ENCODE measurements around the gene PRKG1. TPM values are rescaled to one million over a fixed set of nuclear protein-coding genes. Genes with fewer than 3 reads are reported as not detected.

PRKG1 gene
- total and polyA plus RNA-seq, 2 donors (not counting 1 experiment from before 2014, with no cell fraction given) = not detected

GRCh38 chr10:51228714-51229100 lies 154.4 kb downstream of the PRKG1 start:
- Histone ChIP-seq H3K36me3 (replicated peaks in 1 of 2; ENCODE audit: control extremely low read depth in 1 of 2, control insufficient read depth in 1 of 2, extremely low read depth in 1 of 2, insufficient read depth in 2 of 2, low read length in 1 of 2) (no peaks in the 10 kb centered on the region), H2AFZ (ENCODE audit: insufficient read depth, low read depth, low read length, poor library complexity, severe bottlenecking) (no peak overlapping the region), H3K4me2 (replicated peaks; ENCODE audit: low read depth, low read length, poor library complexity, severe bottlenecking) (no peak overlapping the region), H3K9me3 (ENCODE audit: control extremely low read depth in 1 of 3, control insufficient read depth in 2 of 3, insufficient read depth in 1 of 3, low read length in 2 of 3) (no peaks in the 10 kb centered on the region), H3K79me2 (ENCODE audit: control insufficient read depth, insufficient read depth, low read length) (no peaks in the 10 kb centered on the region), H4K20me1 (ENCODE audit: control insufficient read depth, insufficient read depth, low read length, poor library complexity, severe bottlenecking) (no peaks in the 10 kb centered on the region), H3K4me3 (ENCODE audit: control extremely low read depth in 1 of 5, extremely low read depth in 1 of 5, insufficient read depth in 1 of 5, low read depth in 2 of 5, low read length in 4 of 5) (no peak overlapping the region), H3K9ac (ENCODE audit: low read length) (no peak overlapping the region), H3K27me3 (replicated peaks in 1 of 4; ENCODE audit: control extremely low read depth in 1 of 4, control insufficient read depth in 3 of 4, insufficient read depth in 4 of 4, low read length in 3 of 4) (no peaks in the 10 kb centered on the region), H3K27ac (ENCODE audit: low read length in 2 of 2) (no peak overlapping the region), H3K4me1 (ENCODE audit: control insufficient read depth in 2 of 2, insufficient read depth in 2 of 2, low read length in 2 of 2) (no peaks in the 10 kb centered on the region)
- no peaks in the 10 kb centered on the region for H3K27me3 Mint-ChIP-seq
- 51% methylated on average over 4 of the region's 4 CpGs for WGBS (ENCODE audit: insufficient coverage)
- DNase-seq = no peak
- ChIA-PET POLR2A (no interaction called here), CTCF (no interaction called here)
- no peak for ATAC-seq (ENCODE audit: low read depth)
- H3K9me3 Mint-ChIP-seq (ENCODE audit: insufficient read depth) = no peaks in the 10 kb centered on the region
- TF ChIP-seq EZH2 (IDR thresholded peaks at IDR 0.05; ENCODE audit: borderline replicate concordance, insufficient read depth, low read depth, low read length, poor library complexity, severe bottlenecking) (no peak), CTCF (IDR thresholded peaks at IDR 0.05) (no peak)
- H3K4me1 Mint-ChIP-seq = no peaks in the 10 kb centered on the region
- no peak overlapping the region for H3K27ac Mint-ChIP-seq
- intact Hi-C loops (cut with micrococcal nuclease) = no loop called here
- no peak overlapping the region for H3K4me3 Mint-ChIP-seq

GRCh38 chr10:51230887-51231585 lies 156.7 kb downstream of the PRKG1 start:
- Histone ChIP-seq H3K27ac (ENCODE audit: low read length in 2 of 2) (no peak overlapping the region), H4K20me1 (ENCODE audit: control insufficient read depth, insufficient read depth, low read length, poor library complexity, severe bottlenecking) (no peaks in the 10 kb centered on the region), H3K9ac (ENCODE audit: low read length) (no peak overlapping the region), H3K4me3 (ENCODE audit: control extremely low read depth in 1 of 5, extremely low read depth in 1 of 5, insufficient read depth in 1 of 5, low read depth in 2 of 5, low read length in 4 of 5) (no peak overlapping the region), H2AFZ (ENCODE audit: insufficient read depth, low read depth, low read length, poor library complexity, severe bottlenecking) (no peak overlapping the region), H3K79me2 (ENCODE audit: control insufficient read depth, insufficient read depth, low read length) (no peaks in the 10 kb centered on the region), H3K27me3 (replicated peaks in 1 of 4; ENCODE audit: control extremely low read depth in 1 of 4, control insufficient read depth in 3 of 4, insufficient read depth in 4 of 4, low read length in 3 of 4) (no peaks in the 10 kb centered on the region), H3K9me3 (ENCODE audit: control extremely low read depth in 1 of 3, control insufficient read depth in 2 of 3, insufficient read depth in 1 of 3, low read length in 2 of 3) (no peaks in the 10 kb centered on the region), H3K4me1 (ENCODE audit: control insufficient read depth in 2 of 2, insufficient read depth in 2 of 2, low read length in 2 of 2) (no peaks in the 10 kb centered on the region), H3K4me2 (replicated peaks; ENCODE audit: low read depth, low read length, poor library complexity, severe bottlenecking) (no peak overlapping the region), H3K36me3 (replicated peaks in 1 of 2; ENCODE audit: control extremely low read depth in 1 of 2, control insufficient read depth in 1 of 2, extremely low read depth in 1 of 2, insufficient read depth in 2 of 2, low read length in 1 of 2) (no peaks in the 10 kb centered on the region)
- H3K27me3 Mint-ChIP-seq = no peaks in the 10 kb centered on the region
- H3K9me3 Mint-ChIP-seq (ENCODE audit: insufficient read depth) = no peaks in the 10 kb centered on the region
- H3K4me3 Mint-ChIP-seq = no peak overlapping the region
- no peak for ATAC-seq (ENCODE audit: low read depth)
- ChIA-PET POLR2A (no interaction called here), CTCF (no interaction called here)
- intact Hi-C loops (cut with micrococcal nuclease) = no loop called here
- 60% methylated on average over 1 of the region's 5 CpGs for WGBS (ENCODE audit: insufficient coverage)
- H3K4me1 Mint-ChIP-seq = no peaks in the 10 kb centered on the region
- TF ChIP-seq CTCF (IDR thresholded peaks at IDR 0.05) (no peak), EZH2 (IDR thresholded peaks at IDR 0.05; ENCODE audit: borderline replicate concordance, insufficient read depth, low read depth, low read length, poor library complexity, severe bottlenecking) (no peak)
- no peak overlapping the region for H3K27ac Mint-ChIP-seq
- no peak for DNase-seq

Measured in B cell (primary cell).